ENCODE data around the gene PLEK.

DNA sequence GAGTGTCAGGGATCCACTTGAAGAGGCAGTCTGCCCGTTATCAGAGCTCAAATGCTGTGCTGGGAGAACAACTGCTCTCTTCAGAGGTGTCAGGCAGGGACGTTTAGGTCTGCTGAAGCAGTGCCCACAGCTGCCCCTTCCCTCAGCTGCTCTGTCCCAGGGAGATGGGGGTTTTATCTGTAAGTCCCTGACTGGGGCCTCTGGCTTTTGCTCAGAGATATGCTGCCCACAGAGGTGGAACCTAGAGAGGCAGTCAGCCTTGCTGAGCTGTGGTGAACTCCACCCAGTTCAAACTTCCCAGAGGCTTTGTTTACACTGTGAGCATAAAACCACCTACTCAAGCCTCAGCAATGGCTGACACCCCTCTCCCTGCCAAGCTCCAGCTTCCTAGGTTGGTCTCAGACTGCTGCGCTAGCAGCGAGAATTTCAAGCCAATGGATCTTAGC lies 38.1 kb downstream of the PLEK start:
- no peak for TF ChIP-seq ZNF24 (IDR thresholded peaks at IDR 0.05)
- TF ChIP-seq, protein P1, sequence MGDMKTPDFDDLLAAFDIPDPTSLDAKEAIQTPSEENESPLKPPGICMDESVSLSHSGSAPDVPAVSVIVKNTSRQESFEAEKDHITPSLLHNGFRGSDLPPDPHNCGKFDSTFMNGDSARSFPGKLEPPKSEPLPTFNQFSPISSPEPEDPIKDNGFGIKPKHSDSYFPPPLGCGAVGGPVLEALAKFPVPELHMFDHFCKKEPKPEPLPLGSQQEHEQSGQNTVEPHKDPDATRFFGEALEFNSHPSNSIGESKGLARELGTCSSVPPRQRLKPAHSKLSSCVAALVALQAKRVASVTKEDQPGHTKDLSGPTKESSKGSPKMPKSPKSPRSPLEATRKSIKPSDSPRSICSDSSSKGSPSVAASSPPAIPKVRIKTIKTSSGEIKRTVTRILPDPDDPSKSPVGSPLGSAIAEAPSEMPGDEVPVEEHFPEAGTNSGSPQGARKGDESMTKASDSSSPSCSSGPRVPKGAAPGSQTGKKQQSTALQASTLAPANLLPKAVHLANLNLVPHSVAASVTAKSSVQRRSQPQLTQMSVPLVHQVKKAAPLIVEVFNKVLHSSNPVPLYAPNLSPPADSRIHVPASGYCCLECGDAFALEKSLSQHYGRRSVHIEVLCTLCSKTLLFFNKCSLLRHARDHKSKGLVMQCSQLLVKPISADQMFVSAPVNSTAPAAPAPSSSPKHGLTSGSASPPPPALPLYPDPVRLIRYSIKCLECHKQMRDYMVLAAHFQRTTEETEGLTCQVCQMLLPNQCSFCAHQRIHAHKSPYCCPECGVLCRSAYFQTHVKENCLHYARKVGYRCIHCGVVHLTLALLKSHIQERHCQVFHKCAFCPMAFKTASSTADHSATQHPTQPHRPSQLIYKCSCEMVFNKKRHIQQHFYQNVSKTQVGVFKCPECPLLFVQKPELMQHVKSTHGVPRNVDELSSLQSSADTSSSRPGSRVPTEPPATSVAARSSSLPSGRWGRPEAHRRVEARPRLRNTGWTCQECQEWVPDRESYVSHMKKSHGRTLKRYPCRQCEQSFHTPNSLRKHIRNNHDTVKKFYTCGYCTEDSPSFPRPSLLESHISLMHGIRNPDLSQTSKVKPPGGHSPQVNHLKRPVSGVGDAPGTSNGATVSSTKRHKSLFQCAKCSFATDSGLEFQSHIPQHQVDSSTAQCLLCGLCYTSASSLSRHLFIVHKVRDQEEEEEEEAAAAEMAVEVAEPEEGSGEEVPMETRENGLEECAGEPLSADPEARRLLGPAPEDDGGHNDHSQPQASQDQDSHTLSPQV (IDR thresholded peaks at IDR 0.05): no peak
- no peak for TF ChIP-seq LARP7 (IDR thresholded peaks at IDR 0.05)

All from GM12878 (cell line).